B cell (primary cell): Measurements from ENCODE around the gene MT1M. TPM values are rescaled to one million over a fixed set of nuclear protein-coding genes. Genes with fewer than 3 reads are reported as not detected.

ENCODE experiments used
- ATAC-seq: fragments of 200-7000 bp; cut with Tn5 transposase; one replicate; pipeline ENCODE4 v1.10.0; 2021; ENCODE audit warnings: low read depth, mild to moderate bottlenecking, moderate number of reproducible peaks, moderate library complexity
- CTCF ChIA-PET: fragments of 350-600 bp; sonication (Branson Sonifier 250); formaldehyde crosslinking; loops from one replicate; lab custom pipeline; 2021; ENCODE audit warnings: antibody characterized with exemption, inconsistent platforms; lab: Charles Lee
- POLR2A ChIA-PET: fragments of 350-600 bp; sonication (Branson Sonifier 250); formaldehyde crosslinking; loops from one replicate; lab custom pipeline; 2021; ENCODE audit warnings: antibody characterized with exemption; lab: Charles Lee
- DNase-seq: peaks from one replicate; pipeline ENCODE4 v3.0.0; 2013
- H2AFZ ChIP-seq: 2 replicates; pipeline ENCODE4 v1.6.1; 2012; ENCODE audit warnings: mild to moderate bottlenecking, low read depth, low read length; ENCODE audit not compliant: insufficient read depth, poor library complexity, severe bottlenecking
- H3K27ac ChIP-seq, 2 donors: 1 replicate in 1 of 2; 2 replicates in 1 of 2; pipeline ENCODE4 v1.5.1; 2012 to 2013; ENCODE audit warnings: low read length in 2 of 2, mild to moderate bottlenecking in 2 of 2, moderate library complexity in 1 of 2
- H3K27me3 ChIP-seq, 4 experiments: fragments of 200-600 bp in 1 of 4; sonication (generic) in 1 of 4; replicated peaks in 1 of 4; 1 replicate in 2 of 4; 2 replicates in 2 of 4; pipeline versions ENCODE4 v1.6.1 to v1.7.0; 2013 to 2016; ENCODE audit warnings: low read length in 3 of 4, mild to moderate bottlenecking in 2 of 4, mixed read lengths in 1 of 4, moderate library complexity in 1 of 4; ENCODE audit not compliant: insufficient read depth in 4 of 4, control insufficient read depth in 3 of 4; ENCODE audit errors: control extremely low read depth in 1 of 4
- H3K36me3 ChIP-seq, 2 experiments: replicated peaks in 1 of 2; 1 replicate in 1 of 2; 2 replicates in 1 of 2; pipeline versions ENCODE4 v1.6.1 to v1.7.1; 2013; ENCODE audit warnings: low read length in 1 of 2; ENCODE audit not compliant: insufficient read depth in 2 of 2, control insufficient read depth in 1 of 2; ENCODE audit errors: control extremely low read depth in 1 of 2, extremely low read depth in 1 of 2
- H3K4me1 ChIP-seq, 2 donors: fragments of 200-600 bp in 1 of 2; sonication (generic) in 1 of 2; 1 replicate in 1 of 2; 2 replicates in 1 of 2; pipeline versions ENCODE4 v1.5.1 to v1.6.1; 2013 to 2017; ENCODE audit warnings: low read length in 2 of 2; ENCODE audit not compliant: control insufficient read depth in 2 of 2, insufficient read depth in 2 of 2
- H3K4me2 ChIP-seq: replicated peaks from 2 replicates; pipeline ENCODE3; 2012; ENCODE audit warnings: mild to moderate bottlenecking, low read depth, low read length; ENCODE audit not compliant: poor library complexity, severe bottlenecking
- H3K4me3 ChIP-seq, 5 experiments: fragments of 200-600 bp in 1 of 5; sonication (generic) in 1 of 5; 1 replicate in 3 of 5; 2 replicates in 2 of 5; pipeline versions ENCODE4 v1.5.1 to v1.7.0; 2011 to 2016; ENCODE audit warnings: low read length in 4 of 5, mild to moderate bottlenecking in 4 of 5, low read depth in 2 of 5, control low read depth in 1 of 5, moderate library complexity in 1 of 5; ENCODE audit not compliant: insufficient read depth in 1 of 5; ENCODE audit errors: control extremely low read depth in 1 of 5, extremely low read depth in 1 of 5
- H3K79me2 ChIP-seq: fragments of 200-600 bp; sonication (generic); one replicate; pipeline ENCODE4 v1.6.0; 2016; ENCODE audit warnings: low read length; ENCODE audit not compliant: control insufficient read depth, insufficient read depth
- H3K9ac ChIP-seq: fragments of 200-600 bp; sonication (generic); 2 replicates; pipeline ENCODE4 v1.6.1; 2017; ENCODE audit warnings: mild to moderate bottlenecking, low read length, moderate library complexity
- H3K9me3 ChIP-seq, 3 donors: one replicate each; pipeline versions ENCODE4 v1.6.1 to v1.7.1; 2013; ENCODE audit warnings: low read length in 2 of 3; ENCODE audit not compliant: control insufficient read depth in 2 of 3, insufficient read depth in 1 of 3; ENCODE audit errors: control extremely low read depth in 1 of 3
- H4K20me1 ChIP-seq: 2 replicates; pipeline ENCODE4 v1.6.0; 2012; ENCODE audit warnings: mild to moderate bottlenecking, low read length; ENCODE audit not compliant: insufficient read depth, control insufficient read depth, poor library complexity, severe bottlenecking
- H3K27ac Mint-ChIP-seq: one replicate; pipeline ENCODE4 v1.8.0; 2021; ENCODE audit warnings: mixed read lengths
- H3K27me3 Mint-ChIP-seq: one replicate; pipeline ENCODE4 v1.8.0; 2021; ENCODE audit warnings: mixed read lengths
- H3K4me1 Mint-ChIP-seq: one replicate; pipeline ENCODE4 v1.8.0; 2021; ENCODE audit warnings: mixed read lengths
- H3K4me3 Mint-ChIP-seq: one replicate; pipeline ENCODE4 v1.8.0; 2021; ENCODE audit warnings: mixed read lengths
- H3K9me3 Mint-ChIP-seq: one replicate; pipeline ENCODE4 v1.8.0; 2022; ENCODE audit warnings: mixed read lengths; ENCODE audit not compliant: insufficient read depth
- EZH2 ChIP-seq: IDR thresholded peaks from 2 replicates; pipeline ENCODE4 v1.6.1; 2012; ENCODE audit warnings: borderline replicate concordance, low read depth, mild to moderate bottlenecking, moderate library complexity, low read length; ENCODE audit not compliant: insufficient read depth, poor library complexity, severe bottlenecking
- WGBS: methylation state at CpG from one replicate; pipeline ENCODE4 v1.1.5; 2013; ENCODE audit warnings: missing lambda C conversion rate; ENCODE audit not compliant: insufficient coverage; 5-methylcytosine and 5-hydroxymethylcytosine counted together
- intact Hi-C: fragments of 100-400 bp; cut with micrococcal nuclease; formaldehyde crosslinking; loops from one replicate; pipeline ENCODE4 v1.10.0; 2022
- polyA plus RNA-seq: library from polyadenylated mRNA; depleted of rRNA; stranded (reverse); fragments of >200 nt; gene quantifications from 2 replicates; pipeline ENCODE4 v1.2.3, GENCODE V29; 2012
- total RNA-seq, 2 donors: library from RNA; stranded (reverse); fragments of 120-200 nt in 1 of 2; gene quantifications; 1 replicate in 1 of 2; 2 replicates in 1 of 2; pipeline versions ENCODE4 v1.2.3 to v1.2.4, GENCODE V29; 2013 to 2022
- TF ChIP-seq, protein P1 (sequence below): fragments of 200-600 bp; IDR thresholded peaks from one replicate; pipeline ENCODE4 v1.8.0; 2022; ENCODE audit warnings: antibody characterized with exemption, mild to moderate bottlenecking

MT1M gene
- total and polyA plus RNA-seq, 2 donors (not counting 1 experiment from before 2014, with no cell fraction given): not detected

DNA sequence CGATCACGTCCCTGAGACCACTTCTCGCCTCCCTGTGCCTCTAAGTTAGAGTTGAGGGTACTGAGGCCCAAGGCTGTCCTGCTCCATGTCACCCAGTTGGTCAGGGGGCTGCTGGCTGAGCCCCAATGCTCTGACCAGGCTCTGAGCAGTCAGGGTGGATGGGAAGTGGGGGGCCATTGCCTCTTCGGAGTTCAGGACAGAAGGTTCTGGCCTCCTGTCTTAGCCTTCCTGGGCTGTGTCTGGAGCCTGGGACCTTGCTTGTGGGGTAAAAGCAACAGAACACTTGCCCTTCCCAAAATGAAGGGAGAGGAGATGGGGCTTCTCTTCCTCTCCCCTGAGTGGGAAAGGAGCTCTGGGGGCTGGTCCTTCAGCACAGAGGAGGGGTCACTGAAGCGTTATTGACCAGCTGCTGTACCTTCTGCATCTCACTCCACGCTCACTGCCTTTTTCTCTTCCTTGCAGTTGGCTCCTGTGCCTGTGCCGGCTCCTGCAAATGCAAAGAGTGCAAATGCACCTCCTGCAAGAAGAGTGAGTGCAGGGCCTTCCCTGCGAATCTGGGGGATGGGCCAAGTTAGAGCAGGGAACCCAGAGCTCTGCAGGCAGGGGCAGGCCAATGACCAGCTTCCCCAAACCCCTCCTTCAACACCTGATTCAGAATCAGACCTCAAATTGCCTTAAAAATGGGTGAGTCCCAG, 50.4 kb downstream of the MT1M start:
- H3K4me3 Mint-ChIP-seq: peak overlapping the region; percentile 95
- no peaks in the 10 kb centered on the region for H3K79me2 ChIP-seq
- peak overlapping the region; percentile 93 for H2AFZ ChIP-seq
- peak overlapping the region; percentile 93 for H3K4me2 ChIP-seq
- H3K4me1 Mint-ChIP-seq: peaks cover 21% of the 10 kb centered on the region
- peaks cover 0 to 7% (median 0%) of the 10 kb centered on the region in 3 donors for H3K9me3 ChIP-seq
- H4K20me1 ChIP-seq: no peaks in the 10 kb centered on the region
- H3K4me1 ChIP-seq: peaks cover 14 to 15% of the 10 kb centered on the region in 2 donors
- POLR2A ChIA-PET: interaction anchor here (0.5 to 0.6 kb wide), 2 partner anchors 20 to 26 kb away, joined by 3 read pairs; no protein-coding TSS in a partner anchor
- peak overlapping the region; percentile 75 for H3K9ac ChIP-seq
- peak overlapping the region in 1 of 2 donors; percentile 55 for H3K27ac ChIP-seq
- H3K4me3 ChIP-seq: peak overlapping the region; percentile 55 to 74 (median 59)
- DNase-seq (peak; percentile 13), ATAC-seq (peak; percentile 3)
- 47% methylated on average over 6 of the region's 8 CpGs for WGBS
- H3K27me3 ChIP-seq: peaks cover 0 to 11% (median 4%) of the 10 kb centered on the region in 4 experiments
- H3K9me3 Mint-ChIP-seq: peaks cover 2% of the 10 kb centered on the region
- intact Hi-C loops: loop anchor here (1.0 to 10.0 kb wide), 6 partner anchors 19 to 163 kb away; partner anchors contain the start of genes BBS2, MT1A, MT1F and MT1M
- H3K27me3 Mint-ChIP-seq: peaks cover 6% of the 10 kb centered on the region
- H3K36me3 ChIP-seq: no peaks in the 10 kb centered on the region
- H3K27ac Mint-ChIP-seq: peak overlapping the region; percentile 81
- CTCF ChIA-PET: interaction anchor here (1.4 to 2.2 kb wide), 3 partner anchors 18 to 106 kb away, joined by 4 to 17 read pairs (median 5); no protein-coding TSS in a partner anchor
- TF ChIP-seq, protein P1, sequence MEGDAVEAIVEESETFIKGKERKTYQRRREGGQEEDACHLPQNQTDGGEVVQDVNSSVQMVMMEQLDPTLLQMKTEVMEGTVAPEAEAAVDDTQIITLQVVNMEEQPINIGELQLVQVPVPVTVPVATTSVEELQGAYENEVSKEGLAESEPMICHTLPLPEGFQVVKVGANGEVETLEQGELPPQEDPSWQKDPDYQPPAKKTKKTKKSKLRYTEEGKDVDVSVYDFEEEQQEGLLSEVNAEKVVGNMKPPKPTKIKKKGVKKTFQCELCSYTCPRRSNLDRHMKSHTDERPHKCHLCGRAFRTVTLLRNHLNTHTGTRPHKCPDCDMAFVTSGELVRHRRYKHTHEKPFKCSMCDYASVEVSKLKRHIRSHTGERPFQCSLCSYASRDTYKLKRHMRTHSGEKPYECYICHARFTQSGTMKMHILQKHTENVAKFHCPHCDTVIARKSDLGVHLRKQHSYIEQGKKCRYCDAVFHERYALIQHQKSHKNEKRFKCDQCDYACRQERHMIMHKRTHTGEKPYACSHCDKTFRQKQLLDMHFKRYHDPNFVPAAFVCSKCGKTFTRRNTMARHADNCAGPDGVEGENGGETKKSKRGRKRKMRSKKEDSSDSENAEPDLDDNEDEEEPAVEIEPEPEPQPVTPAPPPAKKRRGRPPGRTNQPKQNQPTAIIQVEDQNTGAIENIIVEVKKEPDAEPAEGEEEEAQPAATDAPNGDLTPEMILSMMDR: no peak
- no peak for TF ChIP-seq EZH2

Other genes with a start within 250 kb of the MT1M start
- 225 and 234 TPM in 2 replicates for gene AMFR, start 207.1 kb upstream of the MT1M start, total RNA-seq
- gene AMFR, start 207.1 kb upstream of the MT1M start, polyA plus RNA-seq: 118 and 165 TPM in 2 replicates
- 85.5 and 89.4 TPM in 2 replicates for gene NUDT21, start 181.3 kb upstream of the MT1M start, total RNA-seq
- gene NUDT21, start 181.3 kb upstream of the MT1M start, polyA plus RNA-seq: 25.0 and 27.3 TPM in 2 replicates
- 28.7 and 30.9 TPM in 2 replicates for gene OGFOD1, start 181.1 kb upstream of the MT1M start, total RNA-seq
- 6.0 and 8.4 TPM in 2 replicates for gene OGFOD1, start 181.1 kb upstream of the MT1M start, polyA plus RNA-seq
- 63.4 and 69.6 TPM in 2 replicates for gene BBS2, start 112.6 kb upstream of the MT1M start, total RNA-seq
- gene BBS2, start 112.6 kb upstream of the MT1M start, polyA plus RNA-seq: 49.4 and 70.8 TPM in 2 replicates
- gene MT4, start 67.6 kb upstream of the MT1M start, total RNA-seq: not detected in 2 replicates
- not detected in 2 replicates for gene MT4, start 67.6 kb upstream of the MT1M start, polyA plus RNA-seq
- gene MT3, start 43.1 kb upstream of the MT1M start, total RNA-seq: not detected in 2 replicates
- gene MT3, start 43.1 kb upstream of the MT1M start, polyA plus RNA-seq: not detected in 2 replicates
- 6.7 and 14.4 TPM in 2 replicates for gene MT2A, start 24.1 kb upstream of the MT1M start, total RNA-seq
- 1.1 and 3.1 TPM in 2 replicates for gene MT2A, start 24.1 kb upstream of the MT1M start, polyA plus RNA-seq
- not detected in 2 replicates for gene MT1E, start 6.9 kb upstream of the MT1M start, total RNA-seq
- gene MT1E, start 6.9 kb upstream of the MT1M start, polyA plus RNA-seq: 0.32 and 3.1 TPM in 2 replicates
- gene MT1A, start 6.0 kb downstream of the MT1M start, total RNA-seq: not detected in 2 replicates
- gene MT1A, start 6.0 kb downstream of the MT1M start, polyA plus RNA-seq: not detected in 2 replicates
- gene MT1B, start 19.2 kb downstream of the MT1M start, total RNA-seq: not detected in 2 replicates
- gene MT1B, start 19.2 kb downstream of the MT1M start, polyA plus RNA-seq: not detected in 2 replicates
- 4.3 and 7.6 TPM in 2 replicates for gene MT1F, start 25.3 kb downstream of the MT1M start, total RNA-seq
- 2.2 and 5.3 TPM in 2 replicates for gene MT1F, start 25.3 kb downstream of the MT1M start, polyA plus RNA-seq
- not detected in 2 replicates for gene MT1G, start 35.4 kb downstream of the MT1M start, total RNA-seq
- not detected in 2 replicates for gene MT1G, start 35.4 kb downstream of the MT1M start, polyA plus RNA-seq
- gene MT1H, start 37.2 kb downstream of the MT1M start, total RNA-seq: not detected in 2 replicates
- not detected in 2 replicates for gene MT1H, start 37.2 kb downstream of the MT1M start, polyA plus RNA-seq
- gene MT1X, start 49.8 kb downstream of the MT1M start, total RNA-seq: 13.0 and 17.2 TPM in 2 replicates
- gene MT1X, start 49.8 kb downstream of the MT1M start, polyA plus RNA-seq: 8.0 and 9.1 TPM in 2 replicates
- gene NUP93, start 97.5 kb downstream of the MT1M start, total RNA-seq: 64.6 and 67.1 TPM in 2 replicates
- gene NUP93, start 97.5 kb downstream of the MT1M start, polyA plus RNA-seq: 23.6 and 30.4 TPM in 2 replicates
- 4.9 and 5.3 TPM in 2 replicates for gene SLC12A3, start 232.5 kb downstream of the MT1M start, total RNA-seq
- gene SLC12A3, start 232.5 kb downstream of the MT1M start, polyA plus RNA-seq: 0.72 and 1.3 TPM in 2 replicates